SK-N-SH treated with all-trans-retinoic acid at 6 μM for 48 hours (cell line): ENCODE data around the gene ARL15.

Experiments
- ESRRG ChIP-seq: fragments of 250-450 bp; sonication (Bioruptor Pico); IDR thresholded peaks from 2 replicates; pipeline ENCODE4 v1.6.1; 2021; ENCODE audit warnings: mild to moderate bottlenecking
- GLIS3 ChIP-seq: fragments of 250-450 bp; sonication (Bioruptor Pico); IDR thresholded peaks from 2 replicates; pipeline ENCODE4 v1.5.0; 2020; ENCODE audit warnings: mild to moderate bottlenecking, moderate library complexity
- OSR1 ChIP-seq: fragments of 250-450 bp; sonication (Bioruptor Pico); IDR thresholded peaks from 2 replicates; pipeline ENCODE4 v1.8.0; 2022; ENCODE audit warnings: moderate library complexity, mild to moderate bottlenecking, inconsistent platforms
- PATZ1 ChIP-seq: fragments of 250-450 bp; sonication (Bioruptor Pico); IDR thresholded peaks from 2 replicates; pipeline ENCODE4 v1.8.0; 2020; ENCODE audit warnings: mild to moderate bottlenecking, moderate library complexity, borderline replicate concordance
- SNAI2 ChIP-seq: fragments of 250-450 bp; sonication (Bioruptor Pico); IDR thresholded peaks from 2 replicates; pipeline ENCODE4 v1.5.0; 2020; ENCODE audit warnings: mild to moderate bottlenecking, moderate library complexity
- TCF4 ChIP-seq: fragments of 250-450 bp; sonication (Bioruptor Pico); IDR thresholded peaks from 2 replicates; pipeline ENCODE4 v1.8.0; 2021; ENCODE audit warnings: mild to moderate bottlenecking, moderate library complexity, borderline replicate concordance
- ZC3H10 ChIP-seq: fragments of 250-450 bp; sonication (Bioruptor Pico); IDR thresholded peaks from 2 replicates; pipeline ENCODE4 v1.5.1; 2021; ENCODE audit warnings: mild to moderate bottlenecking, moderate library complexity
- ZFP30 ChIP-seq: fragments of 450-650 bp; formaldehyde crosslinking; IDR thresholded peaks from 2 replicates; pipeline ENCODE4 v1.5.0; 2022; ENCODE audit warnings: mild to moderate bottlenecking, moderate library complexity

GRCh38 chr5:54229041-54229780 is 81.2 kb downstream of the ARL15 start:
- no peak for TF ChIP-seq ZC3H10
- no peak for TF ChIP-seq PATZ1 (CRISPR knock-in tag)
- TF ChIP-seq ESRRG (CRISPR knock-in tag), result no peak
- no peak for TF ChIP-seq TCF4
- no peak for TF ChIP-seq GLIS3 (CRISPR knock-in tag)
- no peak for TF ChIP-seq ZFP30
- TF ChIP-seq OSR1 (CRISPR knock-in tag), result no peak
- no peak for TF ChIP-seq SNAI2 (CRISPR knock-in tag)
